ENCODE results near the gene PRKCE. TPM values are rescaled to one million over a fixed set of nuclear protein-coding genes. Genes with fewer than 3 reads are reported as not detected.
A peak's percentile ranks its signal among the peaks of the same experiment; 100 is the strongest.
"Not testable (repeated sequence)": the region's sequence is repeated elsewhere in the genome, so short reads cannot be mapped to it uniquely, and the experiment has no call there.

PRKCE gene
- total RNA-seq, 1 donor from 2014 or later = 30.5 TPM

- ATAC-seq = no peak
- intact Hi-C loops (cut with DNase I) = no loop called here
- no peak for DNase-seq (ENCODE audit: low spot score)
These were observed 545.5 kb downstream of the PRKCE start for GRCh38 chr2:46196871-46197462.

- ATAC-seq (no peak), DNase-seq (ENCODE audit: low spot score) (no peak)
- intact Hi-C loops (cut with DNase I) = no loop called here
These were observed 546.2 kb downstream of the PRKCE start for GRCh38 chr2:46197672-46198071.

GRCh38 chr2:46198164-46198883 lies 546.8 kb downstream of the PRKCE start:
- DNase-seq (ENCODE audit: low spot score) = no peak
- ATAC-seq = no peak
- intact Hi-C loops (cut with DNase I) = no loop called here

GRCh38 chr2:46198966-46199365 lies 547.5 kb downstream of the PRKCE start:
- ATAC-seq (no peak), DNase-seq (ENCODE audit: low spot score) (no peak)
- intact Hi-C loops (cut with DNase I) = no loop called here

- ATAC-seq = no peak
- intact Hi-C loops (cut with DNase I) = no loop called here
- peak; percentile 31 for DNase-seq (ENCODE audit: low spot score)
These were observed 548.7 kb downstream of the PRKCE start for GRCh38 chr2:46200100-46200690.

- no peak for DNase-seq (ENCODE audit: low spot score)
- no peak for ATAC-seq
- intact Hi-C loops (cut with DNase I) = no loop called here
These were observed 549.6 kb downstream of the PRKCE start for GRCh38 chr2:46200861-46201605.

GRCh38 chr2:46202453-46202852 lies 551.0 kb downstream of the PRKCE start:
- DNase-seq (ENCODE audit: low spot score) = no peak
- no peak for ATAC-seq
- intact Hi-C loops (cut with DNase I) = no loop called here

- ATAC-seq (no peak), DNase-seq (ENCODE audit: low spot score) (no peak)
- intact Hi-C loops (cut with DNase I) = no loop called here
These were observed 551.5 kb downstream of the PRKCE start for GRCh38 chr2:46202987-46203386.

GRCh38 chr2:46203636-46204035 lies 552.2 kb downstream of the PRKCE start:
- ATAC-seq; intact Hi-C loops (cut with DNase I); DNase-seq (ENCODE audit: low spot score): not testable (repeated sequence)

- intact Hi-C loops (cut with DNase I) = no loop called here
- DNase-seq (ENCODE audit: low spot score) (no peak), ATAC-seq (no peak)
These were observed 556.1 kb downstream of the PRKCE start for GRCh38 chr2:46207591-46207990.

GRCh38 chr2:46208766-46209165 lies 557.3 kb downstream of the PRKCE start:
- intact Hi-C loops (cut with DNase I) = no loop called here
- DNase-seq (ENCODE audit: low spot score) = no peak
- ATAC-seq = no peak

GRCh38 chr2:46210063-46210462 lies 558.6 kb downstream of the PRKCE start:
- DNase-seq (ENCODE audit: low spot score) (no peak), ATAC-seq (no peak)
- intact Hi-C loops (cut with DNase I) = no loop called here

- intact Hi-C loops (cut with DNase I) = no loop called here
- DNase-seq (ENCODE audit: low spot score) = no peak
- ATAC-seq = no peak
These were observed 560.0 kb downstream of the PRKCE start for GRCh38 chr2:46211461-46211860.

- no peak for DNase-seq (ENCODE audit: low spot score)
- ATAC-seq = no peak
- intact Hi-C loops (cut with DNase I) = no loop called here
These were observed 562.4 kb downstream of the PRKCE start for GRCh38 chr2:46213906-46214305.

- DNase-seq (ENCODE audit: low spot score) = no peak
- no peak for ATAC-seq
- intact Hi-C loops (cut with DNase I) = no loop called here
These were observed 564.7 kb downstream of the PRKCE start for GRCh38 chr2:46216213-46216612.

- DNase-seq (ENCODE audit: low spot score); ATAC-seq; intact Hi-C loops (cut with DNase I): not testable (repeated sequence)
These were observed 572.0 kb downstream of the PRKCE start for GRCh38 chr2:46223514-46223913.

- no peak for DNase-seq (ENCODE audit: low spot score)
- intact Hi-C loops (cut with DNase I) = no loop called here
- no peak for ATAC-seq
These were observed 573.7 kb downstream of the PRKCE start for GRCh38 chr2:46225150-46225625.

- ATAC-seq = no peak
- intact Hi-C loops (cut with DNase I) = no loop called here
- DNase-seq (ENCODE audit: low spot score) = no peak
These were observed 574.3 kb downstream of the PRKCE start for GRCh38 chr2:46225730-46226129.

GRCh38 chr2:46226620-46227019 lies 575.1 kb downstream of the PRKCE start:
- no peak for ATAC-seq
- no peak for DNase-seq (ENCODE audit: low spot score)
- intact Hi-C loops (cut with DNase I) = no loop called here

- intact Hi-C loops (cut with DNase I) = no loop called here
- DNase-seq (ENCODE audit: low spot score) = no peak
These were observed 575.5 kb downstream of the PRKCE start for GRCh38 chr2:46227022-46227421.

More at GRCh38 chr2:46227022-46227421, 575.5 kb downstream of the PRKCE start:
- ATAC-seq = no peak

All from sciatic nerve (tissue), 2 donors.